GM12873 (cell line): Measurements from ENCODE around the gene LNP1.

Experiments used
- TF ChIP-seq, protein P1 (sequence below): IDR thresholded peaks from 2 replicates; pipeline ENCODE4 v1.5.1; 2012; ENCODE audit warnings: low read depth, mild to moderate bottlenecking, moderate library complexity, low read length, control low read depth; ENCODE audit not compliant: insufficient read depth; ENCODE audit errors: missing control alignments

Gene LNP1

DNA sequence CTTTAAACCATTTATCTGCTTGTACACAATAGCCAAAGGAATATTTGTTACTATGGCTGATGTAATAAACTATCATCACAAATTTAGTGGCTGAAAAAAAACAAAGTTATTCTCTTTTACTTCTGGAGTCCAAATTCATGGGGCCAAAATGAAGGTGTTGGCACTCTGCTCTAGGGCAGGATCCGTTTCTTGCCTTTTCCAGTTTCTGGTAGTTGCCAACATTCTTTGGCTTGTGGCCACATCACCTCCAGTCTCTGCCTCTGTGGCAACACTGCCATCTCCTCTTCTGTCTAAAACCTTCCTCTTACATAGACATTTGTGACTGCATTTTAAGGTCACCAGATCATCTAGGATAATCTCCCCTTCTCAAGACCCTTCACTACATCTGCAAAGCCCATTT is 39.4 kb upstream of the LNP1 start:
- TF ChIP-seq, protein P1, sequence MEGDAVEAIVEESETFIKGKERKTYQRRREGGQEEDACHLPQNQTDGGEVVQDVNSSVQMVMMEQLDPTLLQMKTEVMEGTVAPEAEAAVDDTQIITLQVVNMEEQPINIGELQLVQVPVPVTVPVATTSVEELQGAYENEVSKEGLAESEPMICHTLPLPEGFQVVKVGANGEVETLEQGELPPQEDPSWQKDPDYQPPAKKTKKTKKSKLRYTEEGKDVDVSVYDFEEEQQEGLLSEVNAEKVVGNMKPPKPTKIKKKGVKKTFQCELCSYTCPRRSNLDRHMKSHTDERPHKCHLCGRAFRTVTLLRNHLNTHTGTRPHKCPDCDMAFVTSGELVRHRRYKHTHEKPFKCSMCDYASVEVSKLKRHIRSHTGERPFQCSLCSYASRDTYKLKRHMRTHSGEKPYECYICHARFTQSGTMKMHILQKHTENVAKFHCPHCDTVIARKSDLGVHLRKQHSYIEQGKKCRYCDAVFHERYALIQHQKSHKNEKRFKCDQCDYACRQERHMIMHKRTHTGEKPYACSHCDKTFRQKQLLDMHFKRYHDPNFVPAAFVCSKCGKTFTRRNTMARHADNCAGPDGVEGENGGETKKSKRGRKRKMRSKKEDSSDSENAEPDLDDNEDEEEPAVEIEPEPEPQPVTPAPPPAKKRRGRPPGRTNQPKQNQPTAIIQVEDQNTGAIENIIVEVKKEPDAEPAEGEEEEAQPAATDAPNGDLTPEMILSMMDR = no peak

GRCh38 chr3:100364421-100364820 is 36.9 kb upstream of the LNP1 start:
- TF ChIP-seq, protein P1 = no peak

GRCh38 chr3:100366424-100366823 is 34.9 kb upstream of the LNP1 start:
- TF ChIP-seq, protein P1 = no peak

GRCh38 chr3:100368441-100368840 is 32.9 kb upstream of the LNP1 start:
- TF ChIP-seq, protein P1 = no peak

DNA sequence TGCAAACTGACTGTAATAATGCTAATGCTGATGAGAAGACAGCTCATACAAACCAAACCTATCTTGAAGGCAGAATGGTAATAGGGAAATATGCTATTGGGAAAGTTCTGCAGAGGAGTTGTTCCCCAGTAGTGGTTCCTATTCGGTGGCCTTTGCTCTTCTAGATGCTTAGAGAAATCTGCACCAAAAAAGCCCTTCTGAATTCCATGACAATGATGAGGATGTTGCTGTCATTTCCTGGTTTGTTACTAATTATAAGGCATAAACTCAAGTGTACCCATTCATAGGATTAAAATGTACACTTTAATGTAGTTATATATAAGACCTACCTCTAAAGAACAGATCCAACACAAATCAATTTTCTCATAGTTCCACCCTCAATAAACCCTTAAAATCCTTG is 30.6 kb upstream of the LNP1 start:
- TF ChIP-seq, protein P1 = no peak

DNA sequence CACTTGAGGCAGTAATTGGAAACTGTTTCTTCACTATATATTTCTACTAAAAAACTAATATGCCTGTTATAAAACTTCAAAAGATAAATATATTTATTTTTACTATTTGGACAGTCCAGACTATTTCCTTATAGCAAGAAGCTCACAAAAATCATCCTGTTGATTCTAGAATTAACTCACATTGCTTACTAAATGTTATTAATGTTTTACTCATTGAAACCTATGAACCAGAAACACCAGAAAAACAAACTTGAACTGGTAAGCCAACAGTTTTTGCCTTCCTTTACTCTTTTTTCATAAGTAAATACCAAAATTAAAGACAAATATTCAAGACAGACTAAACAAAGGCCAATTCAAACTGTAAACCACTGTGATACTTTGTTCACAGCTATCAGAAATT is 26.8 kb upstream of the LNP1 start:
- TF ChIP-seq, protein P1 = no peak

GRCh38 chr3:100376301-100376700 is 25.0 kb upstream of the LNP1 start:
- TF ChIP-seq, protein P1 = no peak

DNA sequence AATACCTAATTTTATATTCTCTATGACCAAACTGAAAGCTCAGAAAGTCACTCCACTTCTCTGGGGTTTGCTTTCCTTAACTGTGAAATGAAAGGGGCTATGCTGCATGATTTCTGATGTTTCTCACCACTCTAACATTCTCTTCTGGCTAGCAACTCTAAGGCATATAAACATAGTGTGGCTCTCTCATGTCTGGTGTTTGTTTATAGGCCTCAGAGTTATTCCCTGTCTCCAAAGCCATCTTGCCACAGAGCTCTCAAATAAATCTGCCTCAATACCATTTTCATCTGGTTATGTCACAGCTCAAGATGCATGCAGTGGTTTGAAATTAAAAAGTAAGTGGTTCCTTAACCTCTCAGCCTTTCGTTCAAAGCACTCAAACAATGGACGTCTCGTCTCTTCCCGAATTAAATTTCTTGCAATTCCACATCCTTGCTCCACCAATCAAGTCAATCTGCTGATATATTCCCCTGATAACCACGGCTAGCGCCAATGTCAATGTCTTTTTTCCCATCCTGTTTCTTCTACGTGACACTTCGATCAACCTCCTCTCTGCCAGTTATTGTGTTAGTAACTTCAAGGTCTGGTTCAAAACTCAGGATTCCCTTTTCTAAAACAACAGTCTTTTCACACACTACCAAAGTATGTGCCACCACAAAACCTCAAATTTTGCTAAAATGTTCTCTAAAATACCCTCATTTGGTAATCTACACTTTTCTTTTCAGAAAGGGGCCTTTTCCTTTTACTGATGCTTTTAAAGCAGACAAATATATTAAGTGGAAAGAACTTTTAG is 16.4 kb upstream of the LNP1 start:
- TF ChIP-seq, protein P1 = no peak
